ENCODE measurements around the gene SLC16A10.

DNA sequence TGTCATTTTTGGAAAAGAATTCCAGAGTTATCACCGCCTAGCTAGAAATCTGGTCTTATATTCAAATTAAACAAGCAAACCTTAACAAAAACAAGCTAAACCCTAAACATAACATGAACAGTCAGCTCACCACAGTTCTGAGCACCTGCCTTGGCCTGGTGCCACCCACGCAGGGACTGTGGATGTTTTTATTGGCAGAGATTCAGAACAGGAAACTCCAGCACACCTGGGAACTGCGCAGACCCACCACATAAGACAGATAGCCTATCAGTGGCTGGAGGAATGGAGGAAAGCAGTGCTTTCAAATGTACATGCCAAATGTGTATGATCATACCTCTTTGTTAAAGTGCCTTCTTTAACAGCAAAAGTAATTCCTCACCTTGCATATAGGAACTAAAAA, 8.9 kb downstream of the SLC16A10 start:
- TF ChIP-seq CTCF (IDR thresholded peaks at IDR 0.05; ENCODE audit: low read depth, low read length) (no peak), EZH2phosphoT487 (IDR thresholded peaks at IDR 0.05; ENCODE audit: low read depth) (no peak)
